ENCODE measurements around the gene CAMSAP3. TPM values are rescaled to one million over a fixed set of nuclear protein-coding genes. Genes with fewer than 3 reads are reported as not detected.
A peak's percentile ranks its signal among the peaks of the same experiment; 100 is the strongest.
"Not testable (repeated sequence)": the region's sequence is repeated elsewhere in the genome, so short reads cannot be mapped to it uniquely, and the experiment has no call there.

CAMSAP3 gene
- polyA plus RNA-seq, 3 donors: 12.3 to 15.4 (median 12.5) TPM

DNA sequence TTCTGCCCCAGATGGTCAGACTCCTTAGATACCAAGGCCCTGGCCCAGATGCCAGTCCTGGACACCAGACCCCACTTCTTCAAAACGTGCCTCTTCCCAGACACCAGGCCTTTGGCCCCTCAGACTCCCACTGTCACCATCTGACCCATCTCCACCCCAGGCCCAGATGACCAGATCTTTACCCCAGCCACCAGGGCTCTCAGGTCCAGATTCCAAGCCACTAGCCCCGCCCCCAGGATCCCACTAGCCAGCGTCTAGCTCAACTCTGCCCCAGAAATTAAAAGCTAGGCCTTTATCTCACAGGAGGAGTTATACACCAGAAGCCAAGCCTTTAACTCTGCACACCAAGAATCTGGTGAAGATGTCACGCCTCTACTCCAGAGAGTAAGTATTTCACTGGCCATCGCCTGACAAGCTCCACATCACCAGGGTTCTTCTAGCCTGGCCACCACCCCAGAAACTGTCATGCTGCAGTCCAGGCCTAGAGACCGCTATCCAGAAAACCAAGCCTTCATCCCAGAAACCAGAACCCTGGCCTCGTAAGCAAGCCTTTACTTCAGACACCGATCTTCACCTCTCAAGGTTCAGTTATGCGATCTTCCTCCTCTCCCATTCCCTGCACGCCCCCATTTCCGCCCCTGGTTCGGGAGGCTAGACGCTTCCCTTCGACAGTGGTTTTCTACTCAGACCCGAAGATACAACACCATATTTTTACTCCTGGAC is 33.1 kb downstream of the CAMSAP3 start:
- no peak for DNase-seq (ENCODE audit: low read depth in 3 of 3, low spot score in 2 of 3)

DNA sequence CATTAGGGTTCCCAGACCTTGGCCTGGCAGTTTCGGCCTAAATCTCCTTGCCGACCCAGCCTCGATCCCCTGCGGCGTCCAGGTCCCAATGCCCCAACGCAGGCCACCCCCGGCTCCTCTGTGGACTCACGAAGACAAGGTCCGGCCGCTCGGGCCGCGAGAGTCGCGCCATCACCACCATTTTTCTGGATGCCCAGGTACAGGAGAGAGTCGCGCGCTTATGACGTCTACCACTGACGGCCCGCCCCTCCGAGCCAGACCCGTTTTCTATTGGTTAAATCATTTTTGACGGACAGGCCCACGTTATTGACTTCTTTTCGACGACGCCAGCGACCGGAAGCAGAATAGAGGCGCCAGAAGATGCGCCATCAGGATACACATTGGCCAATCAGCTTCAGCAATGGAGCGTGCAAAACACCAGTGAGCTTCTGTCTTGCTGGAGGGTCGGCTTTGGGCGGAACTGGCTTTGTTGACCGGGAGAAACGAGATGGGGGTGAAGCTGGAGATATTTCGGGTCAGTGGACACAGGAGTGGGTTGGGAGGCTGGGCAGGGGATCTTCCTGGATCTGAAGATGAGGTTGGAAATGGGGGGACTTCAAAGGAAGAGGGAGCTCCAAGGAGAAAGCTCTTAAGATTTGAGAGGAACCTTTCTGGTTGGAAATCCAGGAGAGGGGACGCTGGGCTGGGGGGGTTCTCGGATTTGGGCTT is 33.8 kb downstream of the CAMSAP3 start, which contains the start of the genes PET100 and XAB2:
TSS of gene PET100 (plus strand) at position 447 of the 708 bp plus-strand sequence. CDS start at position 488, 41 bp downstream.
TSS of gene XAB2 (minus strand) at position 199 of the 708 bp plus-strand sequence. CDS start at position 181, 18 bp downstream.
- peak; percentile 97 to 98 (median 98) for DNase-seq (ENCODE audit: low read depth in 3 of 3, low spot score in 2 of 3)

- DNase-seq (ENCODE audit: low read depth in 3 of 3, low spot score in 2 of 3): no peak
Measured at GRCh38 chr19:7631577-7631976, 35.9 kb downstream of the CAMSAP3 start.

DNA sequence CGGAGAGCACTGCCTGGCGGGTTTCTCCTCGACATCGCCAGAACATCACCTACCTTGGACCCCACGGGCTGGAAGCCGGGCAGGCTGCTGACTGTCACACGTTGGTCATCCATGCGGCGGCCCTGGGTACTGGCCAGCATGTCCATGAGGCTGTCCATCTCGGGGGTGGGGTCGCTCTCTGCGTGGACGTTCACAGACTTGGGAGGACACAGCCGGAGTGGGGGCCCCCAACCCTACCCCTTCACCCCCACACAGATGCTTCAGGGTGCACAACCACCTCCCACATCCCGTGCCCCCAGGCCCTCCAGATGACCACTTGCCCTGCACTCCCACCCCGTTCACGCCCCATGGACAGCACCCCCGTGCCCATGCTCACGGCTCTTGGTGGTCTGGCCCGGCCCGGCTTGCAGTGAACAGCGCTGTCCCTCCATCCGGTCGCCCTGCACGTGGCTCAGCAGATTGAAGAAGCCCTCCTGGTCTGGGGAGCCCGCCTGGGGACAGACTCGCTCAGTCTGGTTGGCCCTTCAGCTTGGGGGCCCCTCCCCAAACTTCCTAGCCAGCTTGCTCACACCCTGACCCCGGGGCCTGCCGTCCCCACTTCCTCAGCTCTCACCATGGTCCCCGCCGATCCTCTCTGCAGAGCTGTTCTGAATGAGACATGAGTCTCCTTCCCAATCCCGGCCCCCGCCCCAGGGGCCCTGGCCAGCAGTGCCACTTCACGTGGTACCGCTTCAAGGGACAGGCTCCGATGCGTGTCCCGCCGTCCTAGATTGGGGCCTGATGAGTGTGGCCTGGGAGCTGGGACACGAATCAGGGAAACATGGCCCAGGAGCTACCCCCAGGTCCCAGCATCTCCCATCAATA is 36.9 kb downstream of the CAMSAP3 start:
- DNase-seq (ENCODE audit: low read depth in 3 of 3, low spot score in 2 of 3): no peak

- DNase-seq (ENCODE audit: low read depth in 3 of 3, low spot score in 2 of 3): no peak
Measured at GRCh38 chr19:7633698-7634097, 38.0 kb downstream of the CAMSAP3 start, which contains the start of gene PCP2. Gene PCP2 (minus strand): TSS chr19:7633719. CDS start chr19:7633457, 262 bp downstream.

GRCh38 chr19:7635670-7636069 is 40.0 kb downstream of the CAMSAP3 start:
- no peak for DNase-seq (ENCODE audit: low read depth in 3 of 3, low spot score in 2 of 3)

DNA sequence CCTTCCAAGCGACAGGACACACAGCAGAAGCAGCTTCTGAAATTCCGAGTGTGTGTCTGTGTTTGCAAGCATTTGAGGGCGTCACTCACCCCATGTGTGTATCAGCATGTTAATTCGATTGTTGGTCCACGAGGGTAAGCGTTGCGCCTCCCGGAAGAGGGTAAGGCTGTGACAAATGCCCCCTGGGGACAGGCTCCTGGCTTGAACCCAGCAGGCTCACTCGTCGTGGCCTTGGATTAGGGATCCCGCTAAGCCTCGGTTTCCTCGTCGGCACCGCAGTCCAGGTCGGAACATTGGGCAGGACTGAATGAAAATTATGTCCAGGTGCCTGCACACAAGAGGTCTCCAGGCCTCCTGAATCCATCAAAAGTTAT is 40.6 kb downstream of the CAMSAP3 start:
- DNase-seq (ENCODE audit: low read depth in 3 of 3, low spot score in 2 of 3): no peak

- DNase-seq (ENCODE audit: low read depth in 3 of 3, low spot score in 2 of 3): peak in 2 of 3 donors; percentile 32 to 48
Measured at GRCh38 chr19:7636691-7637373, 41.2 kb downstream of the CAMSAP3 start, which contains the start of gene STXBP2. Gene STXBP2 (plus strand): TSS chr19:7637110. CDS start chr19:7637150, 40 bp downstream.

DNA sequence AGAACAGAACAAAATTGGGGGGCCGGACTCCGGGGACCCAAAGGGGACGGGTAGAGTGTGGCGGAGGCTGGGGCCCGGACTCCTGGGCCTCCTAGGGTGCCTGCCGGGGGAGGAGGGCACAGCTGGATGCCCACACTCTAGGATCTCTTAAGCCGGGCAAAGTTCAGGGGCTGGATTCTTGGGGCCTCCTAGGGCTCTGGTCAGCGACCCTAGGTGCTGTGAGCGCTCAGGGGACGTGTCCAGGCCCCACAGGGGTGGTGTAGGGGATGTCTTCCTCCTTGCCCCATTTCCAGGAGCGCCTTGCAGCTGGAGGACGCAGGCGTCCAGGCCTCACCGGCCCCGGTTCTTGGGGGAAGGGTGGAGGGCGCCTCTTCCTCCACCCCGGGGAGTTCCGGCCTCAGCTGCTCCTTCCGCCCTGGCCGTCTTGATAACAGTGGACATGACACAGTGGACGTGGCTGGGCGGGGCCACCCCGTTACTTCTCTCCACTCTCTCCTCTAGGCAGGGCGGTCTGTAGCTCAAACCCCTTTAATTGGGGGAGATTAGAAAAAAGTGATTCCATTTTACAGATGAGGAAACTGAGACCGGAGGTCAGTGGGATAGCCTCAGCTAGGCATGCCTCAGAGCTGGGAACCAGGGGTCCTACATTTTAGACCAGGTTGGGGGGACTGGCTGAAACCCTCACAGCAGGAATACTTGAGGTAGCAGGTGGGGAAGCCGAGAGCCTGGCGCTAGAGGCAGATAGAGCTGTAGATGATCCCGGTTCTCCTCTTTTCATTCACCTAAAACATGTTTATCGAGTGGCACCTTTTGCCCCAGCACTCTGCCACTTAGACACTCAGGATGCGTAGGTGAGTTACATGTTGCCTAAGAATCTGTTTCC is 42.0 kb downstream of the CAMSAP3 start:
- no peak for DNase-seq (ENCODE audit: low read depth in 3 of 3, low spot score in 2 of 3)

DNA sequence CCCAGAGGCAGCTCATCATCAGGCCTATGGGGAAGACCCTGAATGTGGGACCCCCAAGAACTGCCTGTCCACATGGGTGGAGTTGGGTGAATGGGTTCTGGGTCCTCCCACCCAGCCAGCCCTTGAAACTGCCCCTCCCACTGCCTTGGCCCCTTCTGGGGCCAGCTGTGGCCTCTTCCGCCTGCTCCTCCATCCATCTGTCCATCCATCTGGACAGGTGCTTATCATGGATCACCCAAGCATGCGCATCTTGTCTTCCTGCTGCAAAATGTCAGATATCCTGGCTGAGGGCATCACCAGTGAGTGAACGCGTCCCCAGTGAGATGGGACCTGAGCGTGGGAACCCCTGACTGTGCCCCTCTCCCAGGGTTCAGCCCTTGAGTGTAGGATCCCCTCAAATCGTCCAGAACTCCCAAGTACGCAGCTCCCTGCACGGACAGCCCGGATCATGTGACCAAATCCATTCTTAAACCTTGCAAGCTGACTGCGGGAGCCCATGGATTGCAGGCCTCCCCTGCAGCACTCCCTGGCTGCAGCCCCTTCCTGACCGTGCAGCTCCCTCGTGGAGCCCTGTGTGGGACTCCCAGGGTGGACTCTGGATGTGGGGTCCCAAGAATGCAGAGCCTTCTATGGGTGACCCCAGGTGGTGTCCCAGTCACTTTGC is 43.3 kb downstream of the CAMSAP3 start:
- no peak for DNase-seq (ENCODE audit: low read depth in 3 of 3, low spot score in 2 of 3)

DNA sequence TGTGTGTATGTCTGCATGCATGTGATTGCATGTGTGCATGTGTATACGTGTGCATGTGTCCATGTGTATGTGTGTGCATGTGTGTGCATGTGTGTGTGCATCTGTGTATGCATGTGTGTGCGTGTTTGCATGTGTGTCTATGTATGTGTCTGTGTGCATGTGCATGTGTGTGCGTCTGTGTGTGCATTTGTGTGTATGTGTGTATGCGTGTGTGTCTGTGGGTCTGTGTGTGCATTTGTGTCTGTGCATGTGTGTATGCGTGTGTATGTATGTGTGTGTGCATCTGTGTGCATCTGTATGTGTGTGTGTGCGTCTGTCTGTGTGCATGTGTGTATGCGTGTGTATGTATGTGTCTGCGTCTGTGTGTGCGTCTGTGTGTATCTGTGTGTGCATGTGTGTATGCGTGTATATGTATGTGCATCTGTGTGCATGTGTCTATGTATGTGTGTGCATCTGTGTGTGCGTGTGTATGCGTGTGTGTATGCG is 44.2 kb downstream of the CAMSAP3 start:
- no peak for DNase-seq (ENCODE audit: low read depth in 3 of 3, low spot score in 2 of 3)

GRCh38 chr19:7640803-7641202 is 45.1 kb downstream of the CAMSAP3 start:
- no peak for DNase-seq (ENCODE audit: low read depth in 3 of 3, low spot score in 2 of 3)

DNA sequence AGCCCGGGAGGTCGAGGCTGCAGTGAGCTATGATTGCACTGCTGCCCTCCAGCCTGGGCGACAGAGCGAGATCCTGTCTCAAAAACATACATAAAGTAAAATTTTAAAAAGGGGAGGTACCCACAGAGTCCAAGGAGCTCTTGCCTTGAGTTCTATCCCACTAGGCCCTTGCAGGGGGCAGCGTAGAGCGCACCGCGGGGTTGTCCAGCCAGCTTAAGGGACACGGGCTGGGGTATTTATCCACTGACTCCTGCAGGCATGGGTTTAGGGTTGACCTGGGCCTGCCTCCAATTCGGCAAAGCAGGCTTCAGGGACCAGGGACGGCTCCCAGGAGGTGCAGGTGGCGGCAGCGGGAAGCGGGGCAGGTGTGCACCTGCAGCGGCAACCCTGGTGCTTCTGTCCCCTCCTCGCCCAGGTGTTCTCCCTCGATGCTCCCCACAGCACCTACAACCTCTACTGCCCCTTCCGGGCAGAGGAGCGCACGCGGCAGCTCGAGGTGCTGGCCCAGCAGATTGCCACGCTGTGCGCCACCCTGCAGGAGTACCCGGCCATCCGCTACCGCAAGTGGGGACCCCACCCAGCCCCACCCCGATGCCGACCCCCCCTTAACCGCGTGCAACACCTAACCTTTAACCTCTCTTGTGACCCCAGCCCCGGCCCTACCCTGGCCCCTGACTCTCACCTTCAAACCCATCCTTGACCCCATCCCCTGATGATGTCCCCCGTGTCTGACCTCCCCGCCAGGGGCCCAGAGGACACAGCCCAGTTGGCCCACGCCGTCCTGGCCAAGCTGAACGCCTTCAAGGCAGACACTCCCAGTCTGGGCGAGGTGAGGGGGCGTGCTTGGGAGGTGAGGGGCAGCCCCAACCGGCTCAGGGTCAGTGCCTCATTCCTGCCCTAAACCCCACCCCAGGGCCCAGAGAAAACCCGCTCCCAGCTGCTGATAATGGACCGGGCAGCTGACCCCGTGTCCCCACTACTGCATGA is 45.9 kb downstream of the CAMSAP3 start:
- DNase-seq (ENCODE audit: low read depth in 3 of 3, low spot score in 2 of 3): no peak

GRCh38 chr19:7642295-7643030 is 46.8 kb downstream of the CAMSAP3 start:
- no peak for DNase-seq (ENCODE audit: low read depth in 3 of 3, low spot score in 2 of 3)

- DNase-seq (ENCODE audit: low read depth in 3 of 3, low spot score in 2 of 3): no peak
Measured at GRCh38 chr19:7643031-7643415, 47.4 kb downstream of the CAMSAP3 start.

GRCh38 chr19:7643629-7644549 is 48.2 kb downstream of the CAMSAP3 start:
- DNase-seq (ENCODE audit: low read depth in 3 of 3, low spot score in 2 of 3): not testable (repeated sequence)

Measured in right renal cortex interstitium (tissue), 3 donors.